ENCODE data around the gene FGF4. TPM values are rescaled to one million over a fixed set of nuclear protein-coding genes. Genes with fewer than 3 reads are reported as not detected.

FGF4 gene
- total and polyA plus RNA-seq, 7 donors, result not detected

- no peak overlapping the region for H3K27ac ChIP-seq
- no peaks in the 10 kb centered on the region for H3K36me3 ChIP-seq (ENCODE audit: insufficient read depth in 1 of 2, low read depth in 1 of 2)
- DNase-seq, result no peak
- 1% methylated on average over 67 to 107 of the region's 107 CpGs for WGBS, 3 donors
- no peaks in the 10 kb centered on the region for H3K4me1 ChIP-seq
- H3K9me3 ChIP-seq, result no peaks in the 10 kb centered on the region
- ATAC-seq, result no peak
- no peak for TF ChIP-seq CTCF (IDR thresholded peaks at IDR 0.05)
- no peak overlapping the region for H3K4me3 ChIP-seq
- peaks cover 13 to 71% (median 26%) of the 10 kb centered on the region in 3 donors for H3K27me3 ChIP-seq (ENCODE audit: insufficient read depth in 3 of 3, low read length in 2 of 3)
- intact Hi-C loops (cut with DNase I), result no loop called here
Observed at GRCh38 chr11:69774354-69775162, 583 bp downstream of the FGF4 start.

GRCh38 chr11:69773626-69774353 is 1.4 kb downstream of the FGF4 start:
- no peak for TF ChIP-seq CTCF (IDR thresholded peaks at IDR 0.05)
- ATAC-seq (no peak), DNase-seq (no peak)
- H3K36me3 ChIP-seq (ENCODE audit: insufficient read depth in 1 of 2, low read depth in 1 of 2), result no peaks in the 10 kb centered on the region
- H3K27ac ChIP-seq, result no peak overlapping the region
- no peak overlapping the region for H3K4me3 ChIP-seq
- no peaks in the 10 kb centered on the region for H3K9me3 ChIP-seq
- peaks cover 13 to 78% (median 30%) of the 10 kb centered on the region in 3 donors for H3K27me3 ChIP-seq (ENCODE audit: insufficient read depth in 3 of 3, low read length in 2 of 3)
- H3K4me1 ChIP-seq, result no peaks in the 10 kb centered on the region
- WGBS, 3 donors, result 8 to 13% (median 8%) methylated on average over 19 to 30 of the region's 30 CpGs
- intact Hi-C loops (cut with DNase I), result no loop called here

GRCh38 chr11:69771466-69771865 is 3.7 kb downstream of the FGF4 start:
- 31 to 42% (median 35%) methylated on average over 7 of the region's 7 CpGs for WGBS, 3 donors
- intact Hi-C loops (cut with DNase I), result no loop called here
- Histone ChIP-seq H3K36me3 (ENCODE audit: insufficient read depth in 1 of 2, low read depth in 1 of 2) (no peaks in the 10 kb centered on the region), H3K9me3 (no peaks in the 10 kb centered on the region), H3K27me3 (ENCODE audit: insufficient read depth in 3 of 3, low read length in 2 of 3) (peaks cover 13 to 68% (median 30%) of the 10 kb centered on the region in 3 donors), H3K27ac (no peak overlapping the region), H3K4me1 (no peaks in the 10 kb centered on the region), H3K4me3 (no peak overlapping the region)
- no peak for DNase-seq
- ATAC-seq, result no peak
- no peak for TF ChIP-seq CTCF (IDR thresholded peaks at IDR 0.05)

GRCh38 chr11:69770540-69770939 is 4.6 kb downstream of the FGF4 start:
- H3K27me3 ChIP-seq (ENCODE audit: insufficient read depth in 3 of 3, low read length in 2 of 3), result peaks cover 13 to 59% (median 28%) of the 10 kb centered on the region in 3 donors
- H3K27ac ChIP-seq, result no peak overlapping the region
- WGBS, 3 donors, result 19 to 25% (median 21%) methylated on average over 5 of the region's 5 CpGs
- H3K9me3 ChIP-seq, result no peaks in the 10 kb centered on the region
- intact Hi-C loops (cut with DNase I), result no loop called here
- no peak for TF ChIP-seq CTCF (IDR thresholded peaks at IDR 0.05)
- ATAC-seq, result no peak
- no peaks in the 10 kb centered on the region for H3K4me1 ChIP-seq
- no peak overlapping the region for H3K4me3 ChIP-seq
- no peaks in the 10 kb centered on the region for H3K36me3 ChIP-seq (ENCODE audit: insufficient read depth in 1 of 2, low read depth in 1 of 2)
- no peak for DNase-seq
